Fibroblast of mammary gland (primary cell): ENCODE data around the gene DIO3.

ENCODE experiments used
- DNase-seq: peaks from one replicate; pipeline ENCODE4 v3.0.0-alpha.2; 2010; ENCODE audit warnings: low read depth
- H3K4me3 ChIP-seq: 2 replicates; pipeline ENCODE4 v1.5.1; 2011; ENCODE audit warnings: low read depth, mild to moderate bottlenecking, low read length, moderate library complexity; ENCODE audit not compliant: control insufficient read depth
- CTCF ChIP-seq: conservative IDR thresholded peaks from 2 replicates; pipeline ENCODE4 v1.5.1; 2011; ENCODE audit warnings: low read depth, low read length, inconsistent platforms; ENCODE audit not compliant: control insufficient read depth, insufficient read depth

DIO3 gene

GRCh38 chr14:101581806-101582205 lies 20.5 kb downstream of the DIO3 start:
- H3K4me3 ChIP-seq, result no peak overlapping the region
- DNase-seq, result no peak
- TF ChIP-seq CTCF, result no peak

GRCh38 chr14:101582294-101582693 lies 21.0 kb downstream of the DIO3 start:
- TF ChIP-seq CTCF, result no peak
- DNase-seq, result no peak
- H3K4me3 ChIP-seq, result no peak overlapping the region

- TF ChIP-seq CTCF, result no peak
- no peak overlapping the region for H3K4me3 ChIP-seq
- DNase-seq, result no peak
Measured at GRCh38 chr14:101583006-101583714, 21.9 kb downstream of the DIO3 start.

- H3K4me3 ChIP-seq, result no peak overlapping the region
- DNase-seq, result no peak
- TF ChIP-seq CTCF, result no peak
Measured at GRCh38 chr14:101583715-101584054, 22.4 kb downstream of the DIO3 start.

- DNase-seq, result peak; percentile 71
- no peak for TF ChIP-seq CTCF
- H3K4me3 ChIP-seq, result peak overlapping the region; percentile 8
Measured at GRCh38 chr14:101584055-101584859, 23.0 kb downstream of the DIO3 start.

- no peak for TF ChIP-seq CTCF
- no peak overlapping the region for H3K4me3 ChIP-seq
- DNase-seq, result no peak
Measured at GRCh38 chr14:101585211-101585610, 23.9 kb downstream of the DIO3 start.
